Measurements from ENCODE around the gene EIF2S3.
"Not testable (repeated sequence)": the region's sequence is repeated elsewhere in the genome, so short reads cannot be mapped to it uniquely, and the experiment has no call there.

The EIF2S3 gene

DNA sequence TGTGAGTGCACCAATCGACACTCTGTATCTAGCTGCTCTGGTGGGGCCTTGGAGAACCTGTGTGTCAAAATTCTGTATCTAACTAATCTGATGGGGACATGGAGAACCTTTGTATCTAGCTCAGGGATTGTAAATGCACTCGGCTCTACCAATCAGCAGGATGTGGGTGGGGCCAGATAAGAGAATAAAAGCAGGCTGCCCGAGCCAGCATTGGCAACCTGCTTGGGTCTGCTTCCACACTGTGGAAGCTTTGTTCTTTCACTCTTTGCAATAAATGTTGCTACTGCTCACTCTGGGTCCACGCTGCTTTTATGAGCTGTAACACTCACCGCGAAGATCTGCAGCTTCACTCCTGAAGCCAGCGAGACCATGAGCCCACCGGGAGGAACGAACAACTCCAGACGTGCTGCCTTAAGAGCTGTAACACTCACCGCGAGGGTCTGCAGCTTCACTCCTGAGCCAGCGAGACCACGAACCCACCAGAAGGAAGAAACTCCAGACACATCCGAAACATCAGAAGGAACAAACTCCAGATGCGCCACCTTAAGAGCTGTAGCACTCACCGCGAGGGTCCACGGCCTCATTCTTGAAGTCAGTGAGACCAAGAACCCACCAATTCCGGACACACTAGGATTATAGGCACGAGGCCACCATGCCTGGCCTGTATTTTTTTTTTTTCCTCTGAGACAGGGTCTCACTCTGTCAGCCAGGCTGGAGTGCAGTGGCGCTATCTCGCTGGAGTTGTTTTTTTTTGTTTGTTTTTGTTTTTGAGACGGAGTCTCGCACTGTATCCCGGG is 4.0 kb upstream of the EIF2S3 start:
- not testable (repeated sequence) for DNase-seq

DNA sequence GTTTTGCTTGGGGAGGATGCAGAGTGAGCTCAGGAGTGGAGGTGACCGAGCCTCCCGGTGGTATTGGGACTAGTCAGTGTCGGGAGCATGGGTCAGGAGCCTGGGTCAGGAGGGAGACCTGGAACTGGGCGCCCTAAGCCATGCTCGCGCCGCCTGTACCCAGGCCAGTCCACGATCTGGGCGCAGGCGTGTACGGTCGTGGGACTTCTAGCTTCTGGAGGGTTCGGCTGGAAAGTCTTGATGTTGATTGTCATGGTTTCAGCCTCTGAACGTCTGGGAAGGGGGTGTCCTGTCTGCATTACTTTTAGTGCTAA is 244 bp downstream of the EIF2S3 start:
- no peak for DNase-seq

DNA sequence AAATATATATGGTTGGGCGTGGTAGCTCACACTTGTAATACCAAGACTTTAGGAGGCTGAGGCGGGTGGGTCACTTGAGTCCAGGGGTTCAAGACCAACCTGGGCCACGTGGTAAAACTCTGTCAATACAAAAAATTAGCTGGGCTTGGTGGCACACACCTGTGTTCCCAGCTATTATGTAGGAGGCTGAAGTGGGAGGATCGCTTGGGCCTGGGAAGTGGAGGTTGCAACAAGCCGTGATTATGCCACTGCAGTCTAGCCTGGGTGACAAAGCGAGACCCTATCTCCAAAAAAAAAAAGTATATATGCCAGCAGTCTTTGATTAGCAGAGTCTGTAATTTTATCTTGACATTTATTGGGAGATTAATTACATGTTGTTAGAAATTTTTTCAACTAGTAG is 8.7 kb downstream of the EIF2S3 start:
- DNase-seq = no peak

DNA sequence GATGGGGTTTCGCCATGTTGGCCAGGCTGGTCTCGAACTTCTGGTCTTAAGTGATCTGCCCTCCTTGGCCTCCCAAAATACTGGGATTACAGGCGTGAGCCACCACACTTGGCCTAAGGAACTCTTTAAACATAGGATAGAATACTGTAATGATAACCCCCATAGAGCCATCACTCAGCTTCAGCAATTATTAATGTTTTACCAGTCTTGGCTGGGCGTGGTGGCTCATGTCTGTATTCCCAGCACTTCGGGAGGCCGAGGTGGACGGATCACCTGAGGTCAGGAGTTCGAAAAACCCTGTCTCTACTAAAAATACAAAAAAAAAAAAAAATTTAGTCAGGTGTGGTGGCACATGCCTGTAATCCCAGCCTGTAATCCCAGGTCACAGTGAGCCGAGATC is 15.1 kb downstream of the EIF2S3 start:
- DNase-seq = no peak

DNA sequence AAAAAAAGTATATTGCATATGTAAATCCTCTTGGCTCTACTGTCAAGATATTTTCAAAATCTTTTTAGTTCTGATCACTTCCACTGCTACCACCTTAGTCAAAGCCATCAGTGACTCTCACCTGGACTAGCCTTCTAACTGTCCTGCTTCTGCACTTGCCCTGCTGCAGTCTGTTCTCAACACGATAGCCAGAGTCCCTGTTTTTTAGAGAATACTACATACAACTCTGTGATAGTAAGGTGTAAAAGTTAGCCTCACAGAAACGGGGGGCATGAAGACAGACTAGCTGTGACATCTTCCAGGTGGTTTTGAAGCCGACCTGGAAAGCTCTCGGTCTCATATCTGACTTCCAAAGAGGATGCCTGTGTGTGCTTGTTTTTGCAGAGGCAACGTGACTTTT is 24.7 kb downstream of the EIF2S3 start:
- DNase-seq = no peak

DNA sequence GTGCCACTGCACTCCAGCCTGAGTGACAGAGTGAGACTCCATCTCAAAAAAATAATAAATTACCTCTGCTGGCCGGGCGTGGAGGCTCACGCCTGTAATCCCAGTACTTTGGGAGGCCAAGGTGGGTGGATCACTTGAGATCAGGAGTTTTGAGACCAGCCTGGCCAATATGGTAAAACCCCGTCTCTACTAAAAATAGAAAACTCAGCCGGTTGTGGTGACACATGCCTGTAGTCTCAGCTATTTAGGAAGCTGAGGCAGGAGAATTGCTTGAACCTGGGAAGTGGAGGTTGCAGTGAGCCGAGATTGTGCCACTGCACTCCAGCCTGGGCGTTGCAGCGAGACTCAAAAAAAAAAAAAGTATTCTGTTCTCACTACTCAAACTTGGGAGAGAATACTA is 25.5 kb downstream of the EIF2S3 start:
- DNase-seq = not testable (repeated sequence)

DNA sequence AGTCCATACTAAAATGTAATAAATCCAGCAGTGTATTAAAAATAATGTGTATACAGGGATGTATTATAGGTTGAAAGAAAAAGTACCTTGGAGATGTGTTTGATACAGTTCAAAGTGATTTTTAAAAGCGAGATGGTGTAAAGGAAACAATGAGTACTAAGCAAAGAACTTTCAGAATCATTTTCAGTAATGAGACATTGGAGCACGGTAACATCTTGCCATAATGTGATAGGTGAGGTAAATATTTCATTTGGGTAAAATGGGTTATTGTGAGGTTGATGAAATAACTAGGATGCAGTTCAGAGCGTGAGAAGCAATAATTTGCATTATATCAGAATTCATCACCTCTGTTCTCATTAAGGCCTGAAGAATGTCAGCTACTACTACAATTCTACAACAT is 25.9 kb downstream of the EIF2S3 start:
- no peak for DNase-seq

DNA sequence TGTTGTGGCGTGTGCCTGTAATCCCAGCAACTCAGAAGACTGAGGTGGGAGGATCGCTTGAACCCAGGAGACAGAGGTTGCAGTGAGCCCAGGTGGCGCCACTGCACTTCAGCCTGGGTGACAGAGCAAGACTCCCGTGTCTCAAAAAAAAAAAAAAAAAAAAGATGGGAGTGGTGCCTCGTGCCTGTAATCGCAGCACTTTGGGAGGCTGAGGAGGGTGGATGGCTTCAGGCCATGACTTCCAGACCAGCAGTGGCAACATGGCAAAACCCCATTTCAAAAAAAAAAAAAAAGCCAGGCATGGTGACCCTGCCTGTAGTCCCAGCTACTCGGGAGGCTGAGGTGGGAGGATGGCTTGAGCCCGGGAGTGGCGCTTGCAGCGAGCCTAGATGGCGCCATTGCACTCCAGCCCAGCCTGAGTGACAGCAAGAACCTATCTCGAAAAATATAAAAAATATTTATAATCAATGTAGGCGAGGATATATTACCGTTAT is 27.0 kb downstream of the EIF2S3 start:
- peak; percentile 64 for DNase-seq

DNA sequence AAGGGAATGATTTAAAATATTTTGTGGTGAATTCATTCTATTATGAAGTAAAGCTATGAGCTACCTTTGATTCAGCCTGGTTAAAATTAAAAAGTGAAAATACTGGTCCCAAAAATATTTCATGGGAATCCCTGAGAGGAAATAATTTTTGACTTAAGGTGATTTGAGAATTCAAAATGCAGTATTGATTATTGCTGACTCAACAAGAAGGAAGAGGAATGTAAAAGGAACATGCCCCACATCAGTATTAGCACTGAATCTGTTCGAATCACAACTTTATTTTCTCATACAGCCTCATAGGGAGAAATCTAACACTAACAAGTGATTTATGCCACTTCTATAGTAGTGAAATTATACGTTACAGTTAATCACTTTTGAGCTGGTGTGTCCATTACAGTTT is 27.7 kb downstream of the EIF2S3 start:
- DNase-seq = no peak

DNA sequence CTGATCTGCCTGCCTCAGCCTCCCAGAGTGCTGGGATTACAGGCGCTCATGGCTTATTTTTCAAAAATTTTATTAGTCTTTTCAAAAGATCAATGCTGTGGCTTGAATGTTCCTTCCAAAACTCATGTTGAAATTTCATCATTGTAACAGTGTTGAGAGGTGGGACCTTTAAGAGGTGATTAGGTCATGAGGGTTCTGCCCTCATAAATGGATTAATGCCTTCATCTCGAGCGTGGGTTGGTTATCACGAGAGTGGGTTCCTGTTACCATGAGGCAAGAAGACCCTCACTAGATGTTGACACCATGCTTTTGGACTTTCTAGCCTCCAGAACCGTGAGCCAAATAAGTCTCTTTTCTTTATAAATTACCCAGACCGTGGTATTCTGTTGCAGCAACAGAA is 30.3 kb downstream of the EIF2S3 start:
- DNase-seq = no peak

DNA sequence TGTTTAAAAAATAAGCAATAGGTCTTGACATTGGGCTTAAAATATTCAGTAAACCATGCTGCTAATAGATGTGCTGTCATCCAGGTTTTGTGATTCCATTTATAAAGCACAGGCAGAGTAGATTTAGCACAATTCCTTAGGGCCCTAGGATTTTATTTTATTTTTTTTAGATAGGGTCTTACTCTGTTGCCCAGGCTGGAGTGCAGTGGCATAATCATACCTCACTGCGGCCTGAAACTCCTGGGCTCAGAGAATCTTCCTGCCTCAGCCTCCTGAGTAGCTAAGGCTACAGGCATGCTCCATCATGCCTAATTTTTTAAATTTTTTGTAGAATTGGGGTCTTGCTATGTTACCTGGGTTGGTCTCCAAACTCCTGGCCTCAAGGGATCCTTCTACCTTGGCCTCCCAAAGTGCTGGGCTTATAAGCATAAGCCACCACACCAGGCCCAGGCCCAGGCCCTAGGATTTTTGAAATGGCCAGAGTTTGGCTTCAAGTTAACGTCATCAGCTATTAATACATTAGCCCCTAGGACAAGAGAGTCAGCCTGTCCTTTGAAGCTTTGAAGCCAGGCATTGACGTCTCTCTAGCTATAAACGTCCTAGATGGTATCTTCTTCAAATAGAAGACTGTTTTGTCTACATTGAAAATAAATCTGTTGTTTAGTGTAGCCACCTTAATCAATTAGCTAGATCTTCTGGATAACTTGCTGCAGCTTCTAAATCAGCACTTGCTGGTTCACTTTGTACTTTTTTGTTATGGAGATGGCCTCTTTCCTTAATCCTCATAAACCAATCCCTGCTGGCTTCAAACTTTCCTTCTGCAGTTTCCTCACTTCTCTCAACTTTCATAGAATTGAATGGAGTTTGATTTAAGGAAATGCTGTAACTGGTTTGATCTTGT is 35.8 kb downstream of the EIF2S3 start:
- no peak for DNase-seq

DNA sequence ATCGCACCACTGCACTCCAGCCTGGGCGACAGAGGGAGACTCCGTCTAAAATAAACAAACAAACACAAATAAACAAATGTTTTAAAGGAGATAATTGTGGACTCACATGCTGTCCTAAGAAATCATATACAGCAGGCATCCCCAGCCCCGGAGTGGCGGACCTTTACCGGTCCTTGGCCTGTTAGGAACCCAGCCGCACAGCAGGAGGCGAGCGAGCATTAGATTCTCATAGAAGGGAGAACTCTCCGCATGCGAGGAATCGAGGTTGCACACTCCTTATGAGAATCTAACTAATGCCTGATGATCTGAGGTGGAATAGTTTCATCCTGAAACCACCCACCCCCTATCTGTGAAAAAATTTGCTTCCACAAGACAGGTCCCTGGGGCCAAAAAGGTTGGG is 39.0 kb downstream of the EIF2S3 start:
- DNase-seq = no peak

DNA sequence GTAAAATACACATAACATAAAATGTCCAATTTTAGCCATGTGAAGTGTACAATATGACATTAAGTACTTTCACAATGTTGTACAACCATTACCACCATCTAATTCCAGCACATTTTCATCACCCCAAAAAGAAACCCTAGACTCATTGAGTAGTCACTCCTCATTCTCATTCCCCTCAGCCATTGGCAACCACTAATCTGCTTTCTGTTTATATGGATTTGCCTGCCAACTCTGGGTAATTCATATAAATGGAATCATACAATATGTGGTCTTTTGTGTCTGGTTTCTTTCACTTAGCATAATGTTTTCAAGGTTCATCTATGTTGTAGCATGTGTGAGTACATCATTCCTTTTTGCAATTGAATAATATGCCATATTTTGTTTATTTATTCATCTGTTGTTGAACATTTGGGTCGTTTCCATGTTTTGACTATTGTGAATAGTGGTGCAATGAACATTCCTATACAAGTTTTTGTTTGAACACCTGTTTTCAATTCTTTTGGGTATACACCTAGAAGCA is 43.0 kb downstream of the EIF2S3 start:
- DNase-seq = no peak

DNA sequence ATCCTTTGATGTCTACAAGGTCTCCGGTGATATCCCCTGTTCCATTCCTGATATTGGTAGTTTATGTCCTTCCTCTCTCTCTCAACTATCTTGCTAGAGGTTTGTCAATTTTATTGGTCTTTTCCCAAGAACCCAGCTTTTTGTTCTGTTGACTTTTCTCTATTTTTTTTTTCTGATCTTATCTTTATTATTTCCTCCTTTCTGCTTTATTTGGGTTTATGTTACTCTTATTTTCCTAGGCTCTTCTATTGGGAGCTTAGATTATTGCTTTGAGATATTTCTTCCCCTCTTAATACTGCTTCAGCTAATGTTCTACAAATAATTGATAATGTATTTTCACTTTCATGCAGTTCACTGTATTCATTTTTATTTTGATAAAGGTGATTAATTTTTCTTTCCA is 44.2 kb downstream of the EIF2S3 start:
- no peak for DNase-seq

DNA sequence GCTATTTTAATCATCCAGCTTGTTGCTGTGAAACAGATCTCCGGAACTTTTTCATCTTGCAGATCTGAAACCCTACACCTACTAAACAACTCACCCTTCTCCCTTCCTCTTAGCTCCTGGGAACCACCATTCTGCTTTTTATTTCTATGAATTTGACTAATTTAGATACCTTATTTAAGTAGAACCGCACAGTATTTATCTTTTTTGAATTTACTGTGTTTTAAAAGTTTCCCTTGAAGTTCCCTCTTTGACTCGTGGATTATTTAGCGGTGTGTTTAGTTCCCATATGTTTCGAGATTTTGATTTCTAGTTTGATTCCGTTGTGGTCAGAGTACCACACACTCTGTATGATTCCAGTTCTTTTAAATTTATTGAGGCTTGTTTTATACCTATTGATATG is 44.6 kb downstream of the EIF2S3 start:
- no peak for DNase-seq

DNA sequence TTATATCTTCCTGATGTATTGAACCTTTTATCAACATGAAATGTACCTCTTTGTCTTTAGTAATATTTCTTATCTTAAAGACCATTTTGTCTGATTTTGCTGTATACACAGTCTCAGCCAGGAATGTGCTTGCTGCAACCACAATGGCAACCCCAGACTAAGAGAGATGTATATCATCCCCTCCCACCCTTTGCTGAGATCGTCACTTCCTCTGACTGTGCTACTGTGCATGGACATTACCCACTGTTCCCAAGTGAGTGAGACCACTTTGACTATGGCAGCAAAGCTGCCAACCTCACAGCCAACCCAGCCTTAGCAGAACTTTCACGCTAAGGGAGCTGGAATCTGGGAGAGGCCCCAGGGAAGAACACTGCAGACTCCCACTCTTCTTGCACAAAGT is 46.0 kb downstream of the EIF2S3 start:
- no peak for DNase-seq

DNA sequence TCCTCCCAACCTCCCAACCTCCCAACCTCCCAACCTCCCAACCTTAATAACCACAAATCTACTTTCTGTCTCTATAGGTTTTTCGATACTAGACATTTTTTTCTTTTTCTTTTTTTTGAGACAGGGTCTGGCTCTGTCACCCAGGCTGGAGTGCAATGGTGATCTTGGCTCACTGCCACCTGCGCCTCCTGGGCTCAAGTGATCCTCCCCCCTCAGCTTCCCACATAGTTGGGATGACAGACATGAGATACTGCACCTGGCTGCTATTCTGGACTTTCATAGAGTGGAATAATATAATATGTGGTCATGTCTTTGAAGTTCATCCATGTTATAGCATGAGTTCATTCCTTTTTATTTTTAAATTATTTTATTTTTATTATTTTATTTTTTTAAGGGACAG is 55.3 kb downstream of the EIF2S3 start:
- DNase-seq = no peak

DNA sequence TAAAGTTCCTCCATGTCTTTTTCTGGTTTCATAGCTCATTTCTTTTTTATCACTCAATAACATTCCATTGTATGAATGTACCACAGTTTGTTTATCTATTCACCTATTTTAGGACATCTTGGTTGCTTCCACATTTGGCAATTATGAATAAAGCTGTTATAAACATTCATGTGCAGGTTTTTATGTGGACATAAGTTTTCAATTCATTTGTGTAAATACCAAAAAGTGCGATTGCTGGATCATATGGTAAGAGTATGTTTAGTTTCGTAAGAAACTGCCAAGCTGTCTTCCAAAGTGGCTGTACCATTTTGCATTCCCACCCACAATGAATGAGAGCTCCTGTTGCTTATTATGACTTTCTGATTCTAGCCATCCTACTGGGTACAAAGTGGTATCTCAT is 58.4 kb downstream of the EIF2S3 start:
- DNase-seq = no peak

DNA sequence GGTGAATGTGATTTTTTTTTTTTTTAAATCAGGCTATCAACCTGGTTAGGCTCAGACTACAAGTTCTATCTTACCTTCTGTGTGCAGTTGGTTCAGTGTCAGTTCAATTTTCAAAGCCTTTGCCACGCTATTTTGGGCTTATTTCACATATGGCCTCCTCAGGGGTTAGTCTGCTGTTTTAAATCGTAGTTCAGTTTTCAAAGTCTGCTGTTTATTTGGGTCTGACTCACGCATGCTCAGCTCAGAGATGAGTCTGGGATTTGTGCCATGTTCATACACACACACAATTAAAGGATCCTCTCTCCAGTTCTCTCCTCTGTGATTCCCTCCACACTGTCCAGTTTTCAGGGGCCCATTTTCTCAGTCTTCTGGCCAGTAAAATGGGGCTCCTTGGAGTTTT is 62.5 kb downstream of the EIF2S3 start:
- DNase-seq = peak; percentile 80

DNA sequence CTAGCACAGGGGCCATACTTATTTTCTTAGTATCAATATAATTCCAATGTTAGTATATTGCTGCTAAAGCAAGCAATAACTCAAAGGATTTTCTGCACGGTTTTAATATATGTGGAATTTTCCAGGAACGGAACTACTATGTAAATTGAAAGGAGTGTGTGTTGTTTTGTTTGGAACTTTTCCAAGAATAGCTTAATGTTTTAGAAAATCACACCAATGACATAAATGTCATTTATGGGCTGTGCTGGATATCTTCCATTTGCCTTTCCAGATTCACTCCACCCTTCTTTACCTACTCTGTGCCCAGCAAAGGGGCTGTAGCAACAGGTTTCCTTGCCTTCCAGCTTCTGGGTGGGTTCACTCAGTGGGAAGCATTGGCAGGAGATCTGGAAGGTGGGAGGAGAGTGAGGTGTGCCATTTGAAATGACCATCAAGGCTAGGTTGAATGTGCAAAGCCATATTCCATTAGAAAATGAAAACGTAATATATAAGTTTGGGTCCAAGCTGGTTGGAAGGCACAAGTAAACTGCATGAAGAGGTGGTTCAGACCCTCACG is 69.6 kb downstream of the EIF2S3 start:
- no peak for DNase-seq

DNA sequence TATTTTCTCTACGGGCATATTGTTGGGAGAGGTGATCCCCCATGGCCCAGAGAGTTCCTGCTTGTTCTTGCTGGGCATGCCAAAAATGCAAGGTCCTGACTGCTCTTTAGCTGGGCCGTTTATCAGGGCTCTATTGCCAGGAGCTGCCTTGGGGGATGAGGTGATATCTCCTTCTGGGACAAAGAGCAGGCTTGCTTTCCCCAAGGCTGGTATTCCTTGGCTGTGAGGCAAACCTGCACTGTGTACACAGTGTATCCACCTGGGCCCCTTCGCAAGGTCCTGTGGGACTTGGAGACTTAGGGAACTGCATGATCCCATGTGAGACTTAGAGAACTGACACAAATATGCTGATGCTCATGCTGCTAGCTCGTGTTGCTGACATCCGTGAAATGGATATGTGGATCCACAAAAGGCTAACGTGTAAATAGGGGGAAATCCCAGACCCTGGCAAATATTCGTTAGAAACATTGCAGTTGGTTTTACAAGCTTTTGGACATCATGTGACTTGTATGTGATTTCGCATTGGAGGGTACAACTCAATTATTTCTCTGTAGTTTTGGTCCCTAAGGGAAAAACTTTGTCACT is 70.4 kb downstream of the EIF2S3 start:
- no peak for DNase-seq
